ENCODE data around the gene MLPH. TPM values are rescaled to one million over a fixed set of nuclear protein-coding genes. Genes with fewer than 3 reads are reported as not detected.
A peak's percentile ranks its signal among the peaks of the same experiment; 100 is the strongest.

MLPH gene
- total RNA-seq, 2 experiments from 2014 or later: not detected

- no peaks in the 10 kb centered on the region for H3K36me3 Mint-ChIP-seq
- no peak overlapping the region for H3K4me3 Mint-ChIP-seq
- ATAC-seq (no peak), DNase-seq (no peak)
- no peaks in the 10 kb centered on the region for H3K9me3 Mint-ChIP-seq (ENCODE audit: low read depth)
- peaks cover 4% of the 10 kb centered on the region for H3K4me1 Mint-ChIP-seq
- H3K27ac Mint-ChIP-seq: peak overlapping the region; percentile 59
- peaks cover 2% of the 10 kb centered on the region for H3K27me3 Mint-ChIP-seq
- CTCF ChIA-PET: interaction anchor here (0.7 to 3.3 kb wide), 18 partner anchors 9 to 287 kb away, joined by 3 to 25 read pairs (median 5); no protein-coding TSS in a partner anchor
Observed at GRCh38 chr2:237581326-237581725, 94.3 kb downstream of the MLPH start.

- no peaks in the 10 kb centered on the region for H3K9me3 Mint-ChIP-seq (ENCODE audit: low read depth)
- H3K36me3 Mint-ChIP-seq: no peaks in the 10 kb centered on the region
- ATAC-seq: peak; percentile 89
- H3K27ac Mint-ChIP-seq: peak overlapping the region; percentile 59
- DNase-seq: peak; percentile 80
- no peak overlapping the region for H3K4me3 Mint-ChIP-seq
- CTCF ChIA-PET: interaction anchor here (0.7 to 3.3 kb wide), 19 partner anchors 10 to 286 kb away, joined by 3 to 25 read pairs (median 5); no protein-coding TSS in a partner anchor
- H3K4me1 Mint-ChIP-seq: peaks cover 4% of the 10 kb centered on the region
- H3K27me3 Mint-ChIP-seq: peaks cover 5% of the 10 kb centered on the region
Observed at GRCh38 chr2:237581751-237582746, 95.0 kb downstream of the MLPH start.

GRCh38 chr2:237583385-237584295 lies 96.6 kb downstream of the MLPH start:
- CTCF ChIA-PET: interaction anchor here (0.6 to 3.3 kb wide), 6 partner anchors 12 to 507 kb away, joined by 4 to 25 read pairs (median 8); no protein-coding TSS in a partner anchor
- Mint-ChIP-seq H3K9me3 (ENCODE audit: low read depth) (no peaks in the 10 kb centered on the region), H3K4me1 (peaks cover 4% of the 10 kb centered on the region), H3K27ac (no peak overlapping the region), H3K4me3 (no peak overlapping the region), H3K36me3 (no peaks in the 10 kb centered on the region), H3K27me3 (peaks cover 17% of the 10 kb centered on the region)
- ATAC-seq (no peak), DNase-seq (no peak)

- H3K4me1 Mint-ChIP-seq: peaks cover 4% of the 10 kb centered on the region
Observed at GRCh38 chr2:237585590-237586221, 98.7 kb downstream of the MLPH start.

GRCh38 chr2:237588044-237588696 lies 101.1 kb downstream of the MLPH start:
- Mint-ChIP-seq H3K27ac (no peak overlapping the region), H3K9me3 (ENCODE audit: low read depth) (no peaks in the 10 kb centered on the region), H3K4me1 (peaks cover 11% of the 10 kb centered on the region), H3K4me3 (no peak overlapping the region), H3K36me3 (no peaks in the 10 kb centered on the region), H3K27me3 (peaks cover 25% of the 10 kb centered on the region)
- CTCF ChIA-PET: interaction anchor here (1.0 to 1.6 kb wide), 2 partner anchors 113 to 157 kb away, joined by 3 to 4 read pairs; no protein-coding TSS in a partner anchor
- no peak for ATAC-seq
- DNase-seq: no peak

More at GRCh38 chr2:237585590-237586221, 98.7 kb downstream of the MLPH start:
- CTCF ChIA-PET: interaction anchor here (0.9 to 2.2 kb wide), 4 partner anchors 12 to 190 kb away, joined by 3 to 8 read pairs (median 3); no protein-coding TSS in a partner anchor
- no peak overlapping the region for H3K4me3 Mint-ChIP-seq
- H3K9me3 Mint-ChIP-seq (ENCODE audit: low read depth): no peaks in the 10 kb centered on the region
- no peak overlapping the region for H3K27ac Mint-ChIP-seq
- H3K27me3 Mint-ChIP-seq: peaks cover 25% of the 10 kb centered on the region
- no peaks in the 10 kb centered on the region for H3K36me3 Mint-ChIP-seq
- no peak for ATAC-seq
- no peak for DNase-seq

GRCh38 chr2:237590272-237591140 lies 103.5 kb downstream of the MLPH start, which contains the start of gene RAB17:
Gene RAB17, minus strand, starts transcription at chr2:237590734. Its CDS starts 4,580 bp downstream, at chr2:237586154.
- Mint-ChIP-seq H3K27ac (no peak within 1 kb of the TSS), H3K4me3 (no peak within 1 kb of the TSS), H3K27me3 (peaks cover 25% of the 10 kb centered on the region), H3K9me3 (ENCODE audit: low read depth) (no peaks in the 10 kb centered on the region), H3K4me1 (peaks cover 11% of the 10 kb centered on the region), H3K36me3 (no peaks in the 10 kb centered on the region)
- ATAC-seq: no peak
- no peak for DNase-seq
- CTCF ChIA-PET: interaction anchor here (0.7 kb wide), 1 partner anchor 581 kb away, joined by 3 read pairs; no protein-coding TSS in a partner anchor

GRCh38 chr2:237591141-237591881 lies 104.3 kb downstream of the MLPH start:
- DNase-seq: no peak
- H3K9me3 Mint-ChIP-seq (ENCODE audit: low read depth): no peaks in the 10 kb centered on the region
- H3K27ac Mint-ChIP-seq: no peak overlapping the region
- ATAC-seq: peak; percentile 59
- H3K36me3 Mint-ChIP-seq: no peaks in the 10 kb centered on the region
- H3K4me1 Mint-ChIP-seq: peaks cover 12% of the 10 kb centered on the region
- H3K4me3 Mint-ChIP-seq: no peak overlapping the region
- peaks cover 25% of the 10 kb centered on the region for H3K27me3 Mint-ChIP-seq
- CTCF ChIA-PET: interaction anchor here (0.7 kb wide), 1 partner anchor 580 kb away, joined by 3 read pairs; no protein-coding TSS in a partner anchor

GRCh38 chr2:237592425-237592980 lies 105.5 kb downstream of the MLPH start:
- H3K27me3 Mint-ChIP-seq: peaks cover 16% of the 10 kb centered on the region
- CTCF ChIA-PET: no interaction called here
- H3K4me1 Mint-ChIP-seq: peaks cover 13% of the 10 kb centered on the region
- no peaks in the 10 kb centered on the region for H3K9me3 Mint-ChIP-seq (ENCODE audit: low read depth)
- no peak overlapping the region for H3K4me3 Mint-ChIP-seq
- ATAC-seq: no peak
- H3K27ac Mint-ChIP-seq: no peak overlapping the region
- H3K36me3 Mint-ChIP-seq: no peaks in the 10 kb centered on the region
- DNase-seq: no peak

GRCh38 chr2:237593036-237593435 lies 106.0 kb downstream of the MLPH start:
- no peak for ATAC-seq
- DNase-seq: no peak
- H3K4me3 Mint-ChIP-seq: no peak overlapping the region
- CTCF ChIA-PET: no interaction called here
- no peaks in the 10 kb centered on the region for H3K36me3 Mint-ChIP-seq
- H3K27me3 Mint-ChIP-seq: peaks cover 12% of the 10 kb centered on the region
- no peak overlapping the region for H3K27ac Mint-ChIP-seq
- H3K4me1 Mint-ChIP-seq: peaks cover 13% of the 10 kb centered on the region
- no peaks in the 10 kb centered on the region for H3K9me3 Mint-ChIP-seq (ENCODE audit: low read depth)

- no peak overlapping the region for H3K4me3 Mint-ChIP-seq
- H3K9me3 Mint-ChIP-seq (ENCODE audit: low read depth): no peaks in the 10 kb centered on the region
- DNase-seq: no peak
- no peaks in the 10 kb centered on the region for H3K36me3 Mint-ChIP-seq
- ATAC-seq: no peak
- H3K27ac Mint-ChIP-seq: no peak overlapping the region
- peaks cover 13% of the 10 kb centered on the region for H3K4me1 Mint-ChIP-seq
- CTCF ChIA-PET: no interaction called here
- H3K27me3 Mint-ChIP-seq: peaks cover 8% of the 10 kb centered on the region
Observed at GRCh38 chr2:237593596-237594320, 106.7 kb downstream of the MLPH start.
